GM18517 (cell line): ENCODE data around the gene SAA4.
A peak's percentile ranks its signal among the peaks of the same experiment; 100 is the strongest.
"Not testable (repeated sequence)": the region's sequence is repeated elsewhere in the genome, so short reads cannot be mapped to it uniquely, and the experiment has no call there.

Source experiments
- ATAC-seq: cut with Tn5 transposase; IDR thresholded peaks from one replicate; pipeline ENCODE4 v1.9.1; 2021; ENCODE audit warnings: mild to moderate bottlenecking, moderate library complexity; ENCODE audit not compliant: unreplicated experiment

SAA4 gene

GRCh38 chr11:18247191-18247581 lies 10.6 kb upstream of the SAA4 start:
- peak; percentile 2 for ATAC-seq

GRCh38 chr11:18246379-18247190 lies 10.0 kb upstream of the SAA4 start:
- peak; percentile 75 for ATAC-seq

GRCh38 chr11:18245396-18245795 lies 8.8 kb upstream of the SAA4 start:
- no peak for ATAC-seq

GRCh38 chr11:18243783-18244362 lies 7.3 kb upstream of the SAA4 start:
- ATAC-seq = no peak

- no peak for ATAC-seq
Observed at GRCh38 chr11:18239655-18240054, 3.1 kb upstream of the SAA4 start.

GRCh38 chr11:18235394-18236334 lies 938 bp downstream of the SAA4 start:
- ATAC-seq = no peak

- no peak for ATAC-seq
Observed at GRCh38 chr11:18233912-18234311, 2.7 kb downstream of the SAA4 start.

- ATAC-seq = no peak
Observed at GRCh38 chr11:18230859-18231258, 5.7 kb downstream of the SAA4 start.

- ATAC-seq = peak; percentile 97
Observed at GRCh38 chr11:18229501-18229900, 7.1 kb downstream of the SAA4 start.

GRCh38 chr11:18225913-18226312 lies 10.7 kb downstream of the SAA4 start:
- ATAC-seq = peak; percentile 30

GRCh38 chr11:18223591-18224387 lies 12.8 kb downstream of the SAA4 start:
- ATAC-seq = no peak

GRCh38 chr11:18222814-18223421 lies 13.7 kb downstream of the SAA4 start:
- ATAC-seq = no peak

- no peak for ATAC-seq
Observed at GRCh38 chr11:18221274-18221876, 15.2 kb downstream of the SAA4 start.

- ATAC-seq = no peak
Observed at GRCh38 chr11:18209058-18209457, 27.5 kb downstream of the SAA4 start.

GRCh38 chr11:18204771-18205170 lies 31.8 kb downstream of the SAA4 start:
- ATAC-seq = no peak

- no peak for ATAC-seq
Observed at GRCh38 chr11:18204220-18204619, 32.4 kb downstream of the SAA4 start.

- ATAC-seq = no peak
Observed at GRCh38 chr11:18203723-18204122, 32.9 kb downstream of the SAA4 start.

- ATAC-seq = not testable (repeated sequence)
Observed at GRCh38 chr11:18197738-18198137, 38.9 kb downstream of the SAA4 start.

GRCh38 chr11:18196532-18196931 lies 40.1 kb downstream of the SAA4 start:
- no peak for ATAC-seq

- no peak for ATAC-seq
Observed at GRCh38 chr11:18193010-18193409, 43.6 kb downstream of the SAA4 start.
